ENCODE results near the gene HPCA. TPM values are rescaled to one million over a fixed set of nuclear protein-coding genes. Genes with fewer than 3 reads are reported as not detected.

HPCA gene
- total RNA-seq, 1 experiment from 2014 or later = not detected

DNA sequence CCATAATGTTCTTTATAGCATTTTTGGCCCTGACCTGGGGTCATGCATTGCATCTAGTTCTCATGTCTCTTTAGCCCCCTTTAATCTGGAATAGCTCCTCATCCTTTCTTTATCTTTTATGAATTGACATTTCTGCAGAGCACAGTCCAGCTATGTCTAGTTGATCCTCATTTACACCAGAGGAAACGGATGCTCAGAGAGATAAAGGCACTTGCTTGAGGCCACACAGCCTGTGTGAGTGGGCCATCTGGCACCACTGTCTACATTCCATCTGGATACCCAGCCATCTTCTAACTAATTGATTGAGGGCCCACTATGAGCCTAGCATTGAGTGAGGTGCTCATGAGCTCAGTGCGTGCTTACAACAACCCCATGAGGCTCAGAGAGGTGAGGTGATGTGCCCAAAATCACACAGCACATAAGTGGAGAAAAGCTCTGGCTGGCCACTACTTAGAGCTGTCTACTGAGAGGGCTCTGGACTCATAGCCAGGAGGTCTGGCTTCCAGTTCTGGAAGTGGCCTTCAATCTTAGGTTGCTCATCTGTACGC is 3.5 kb downstream of the HPCA start:
- no peak for DNase-seq (ENCODE audit: low spot score)

- DNase-seq (ENCODE audit: low spot score) = no peak
Measured at GRCh38 chr1:32890516-32891240, 4.4 kb downstream of the HPCA start.

GRCh38 chr1:32891241-32891570 is 4.9 kb downstream of the HPCA start:
- no peak for DNase-seq (ENCODE audit: low spot score)

DNA sequence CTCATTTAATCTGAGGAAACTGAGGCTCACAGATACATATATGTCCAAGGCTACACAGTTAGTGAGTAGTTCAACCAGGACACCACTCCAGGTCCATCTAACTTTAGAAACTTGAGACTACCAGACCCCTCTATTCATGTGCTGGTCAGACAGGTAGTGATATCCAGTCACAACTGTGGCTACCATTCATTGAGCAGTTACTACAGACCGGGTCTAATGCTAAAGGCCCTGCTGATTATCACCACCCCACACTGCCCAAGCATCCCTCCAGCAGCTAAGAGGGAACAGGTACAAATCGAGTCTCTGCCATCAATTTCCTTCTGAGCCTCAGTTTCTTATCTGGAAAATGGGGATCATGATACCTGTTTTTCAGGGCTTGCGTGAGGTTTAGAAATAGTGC is 5.3 kb downstream of the HPCA start:
- no peak for DNase-seq (ENCODE audit: low spot score)

GRCh38 chr1:32892368-32893197 is 6.3 kb downstream of the HPCA start:
- DNase-seq (ENCODE audit: low spot score) = no peak

DNA sequence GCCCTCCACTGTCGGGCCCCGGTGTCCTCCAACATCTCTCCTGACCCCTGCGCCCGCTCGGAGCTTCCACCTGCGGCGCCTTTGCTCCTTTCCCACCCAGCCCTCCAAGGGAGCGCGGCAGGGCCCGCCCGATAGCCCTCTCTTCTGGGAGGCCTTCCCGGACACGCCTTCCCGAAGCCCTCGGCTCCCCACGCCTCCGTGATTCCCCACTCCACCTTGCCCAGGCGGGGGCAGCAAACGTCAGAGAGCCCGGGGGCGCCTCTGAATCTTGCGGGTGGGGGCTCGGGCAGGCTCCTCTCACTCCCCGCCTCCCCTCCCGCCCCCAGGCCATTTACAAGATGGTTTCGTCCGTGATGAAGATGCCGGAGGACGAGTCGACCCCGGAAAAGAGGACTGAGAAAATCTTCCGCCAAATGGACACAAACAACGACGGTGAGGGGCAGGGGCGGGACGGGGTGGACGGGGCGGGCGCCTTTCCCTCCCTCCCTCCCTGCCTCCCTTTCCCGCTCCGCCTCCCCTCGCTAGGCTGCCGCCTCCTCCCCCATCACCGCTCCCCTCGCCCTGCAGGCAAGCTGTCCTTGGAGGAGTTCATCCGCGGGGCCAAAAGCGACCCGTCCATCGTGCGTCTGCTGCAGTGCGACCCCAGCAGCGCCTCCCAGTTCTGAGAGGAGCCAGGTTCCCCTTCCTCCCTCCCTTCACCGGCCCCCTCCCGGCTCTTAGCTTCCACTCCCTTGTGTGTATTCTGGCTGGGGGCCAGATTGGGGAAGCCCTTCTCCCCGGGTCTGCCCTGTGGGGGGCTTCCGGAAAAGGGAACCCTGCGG is 7.1 kb downstream of the HPCA start:
- DNase-seq (ENCODE audit: low spot score) = no peak

GRCh38 chr1:32894019-32894600 is 7.8 kb downstream of the HPCA start:
- DNase-seq (ENCODE audit: low spot score) = no peak

DNA sequence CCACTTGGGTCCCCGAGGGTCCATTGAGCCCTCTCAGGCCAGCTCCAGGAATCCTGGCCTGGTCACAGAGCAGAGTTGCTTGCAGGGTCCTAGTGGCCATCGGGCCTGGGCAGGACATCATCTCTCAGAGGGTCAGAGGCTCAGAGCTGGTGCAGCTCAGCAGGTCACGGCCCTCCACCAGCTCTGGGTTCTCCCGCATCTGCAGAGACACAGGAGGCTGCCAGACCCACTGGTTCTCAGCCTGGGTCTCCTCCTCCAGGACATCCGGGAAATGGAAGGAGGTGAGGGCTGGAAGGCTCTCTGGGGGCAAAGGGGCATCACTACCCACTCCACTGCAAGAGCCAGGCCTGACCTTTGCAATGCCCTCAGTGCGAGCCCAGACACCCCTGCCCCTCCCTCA is 8.4 kb downstream of the HPCA start:
- DNase-seq (ENCODE audit: low spot score) = no peak

DNA sequence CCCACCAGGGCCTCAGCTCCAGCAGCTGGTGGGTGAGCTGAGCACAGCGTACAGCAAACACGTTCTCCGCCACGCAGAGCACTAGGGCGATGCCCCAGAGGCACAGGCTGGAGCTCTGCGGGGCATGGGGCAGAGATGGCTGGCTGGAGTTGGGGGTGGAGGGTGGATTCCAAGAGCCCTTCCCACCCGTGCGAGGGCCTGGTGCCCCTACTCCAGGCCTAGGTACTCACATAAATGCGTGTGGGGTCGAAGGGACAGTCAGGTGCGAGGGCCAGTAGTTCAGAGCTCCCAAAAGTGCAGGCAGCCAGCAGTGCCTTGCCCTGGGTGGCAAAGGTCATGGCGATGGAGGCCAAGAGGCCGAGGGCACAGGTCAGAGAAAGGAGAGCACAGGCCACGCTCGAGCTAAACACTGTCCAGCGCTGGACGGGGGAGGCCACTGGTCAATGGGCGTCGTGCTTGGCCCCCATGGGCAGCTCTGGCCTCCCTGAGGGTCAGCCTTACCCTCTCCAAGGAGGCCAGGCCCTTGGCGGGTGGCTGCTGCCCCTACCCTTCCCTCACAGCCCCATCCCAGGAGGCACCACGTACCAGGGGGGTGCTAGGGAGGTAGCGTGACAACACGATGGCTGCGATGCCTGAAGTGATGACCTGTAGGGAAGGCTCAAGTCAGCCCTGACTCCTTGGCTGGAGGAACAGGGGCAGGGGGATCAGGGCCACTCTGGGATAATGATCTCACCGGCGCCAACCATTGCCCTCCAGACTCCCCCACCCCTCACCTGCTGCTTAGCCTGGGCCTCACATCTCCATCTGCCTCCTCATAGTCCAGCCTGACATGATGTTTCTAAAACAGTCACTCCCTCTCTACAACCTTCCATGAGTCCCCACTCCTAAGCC is 9.3 kb downstream of the HPCA start:
- DNase-seq (ENCODE audit: low spot score) = no peak

DNA sequence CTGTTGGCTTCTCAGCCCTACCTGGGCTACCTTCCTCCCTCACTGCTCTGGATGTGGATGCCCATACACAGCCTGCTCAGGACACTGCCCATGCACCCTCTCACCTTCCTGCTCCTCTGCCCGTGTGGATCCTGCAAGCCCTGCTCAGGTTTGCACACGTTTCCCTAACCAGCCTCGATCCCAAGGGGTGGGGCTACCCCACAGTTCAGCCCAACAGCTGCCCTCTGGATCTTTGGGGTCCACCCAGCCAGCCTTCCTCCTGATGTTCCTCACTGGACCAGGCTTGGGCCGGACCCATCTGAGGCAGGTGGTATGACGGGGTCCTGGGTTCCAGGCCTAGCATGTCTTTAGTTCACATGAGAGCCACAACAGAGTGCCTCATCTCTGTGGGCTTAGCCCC is 10.2 kb downstream of the HPCA start:
- no peak for DNase-seq (ENCODE audit: low spot score)

DNA sequence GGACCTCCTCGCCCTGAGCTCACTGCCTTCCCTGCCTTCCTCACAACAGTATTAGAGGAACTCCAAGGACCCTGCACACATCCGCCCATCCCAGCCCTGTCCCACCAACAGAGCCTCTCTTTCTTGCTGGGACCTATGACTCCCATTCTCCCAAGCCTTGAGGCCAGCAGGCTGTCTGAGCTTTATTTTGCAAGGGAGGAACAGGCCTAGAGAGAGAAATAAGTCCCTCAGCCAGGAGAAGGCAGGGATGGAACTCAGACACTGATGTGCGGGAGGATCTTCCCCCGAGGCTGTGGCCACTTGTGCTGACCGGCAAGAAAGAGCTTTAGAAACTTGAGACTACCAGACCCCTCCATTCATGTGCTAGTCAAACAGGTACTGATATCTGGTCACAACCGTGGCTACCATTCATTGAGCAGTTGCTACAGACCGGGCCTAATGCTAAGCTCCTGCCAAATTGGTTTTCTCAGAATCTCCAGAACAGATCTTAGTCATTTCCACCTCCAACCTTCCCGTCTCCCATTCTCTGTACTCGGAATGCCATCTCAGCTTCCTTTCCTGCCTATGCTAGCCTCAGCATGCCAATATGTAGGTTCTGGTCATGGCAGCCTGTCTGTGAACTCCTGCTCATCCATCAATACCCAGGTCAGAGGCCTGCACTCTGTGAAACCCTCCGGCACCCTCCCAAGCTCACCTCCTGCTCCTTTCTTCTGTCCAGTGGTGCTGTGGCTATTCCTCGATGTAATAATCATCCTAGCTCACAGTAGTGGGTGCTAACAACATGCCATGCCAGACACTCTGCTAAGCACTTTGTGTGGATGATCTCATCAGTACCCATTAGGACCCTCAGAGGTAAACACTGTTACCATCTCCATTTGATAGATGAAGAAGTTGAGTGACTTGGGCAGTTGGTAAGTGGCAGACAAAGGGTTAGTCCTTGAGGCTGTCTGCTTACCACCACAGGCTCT is 11.1 kb downstream of the HPCA start:
- no peak for DNase-seq (ENCODE audit: low spot score)

GRCh38 chr1:32898056-32898455 is 11.8 kb downstream of the HPCA start:
- DNase-seq (ENCODE audit: low spot score) = no peak

DNA sequence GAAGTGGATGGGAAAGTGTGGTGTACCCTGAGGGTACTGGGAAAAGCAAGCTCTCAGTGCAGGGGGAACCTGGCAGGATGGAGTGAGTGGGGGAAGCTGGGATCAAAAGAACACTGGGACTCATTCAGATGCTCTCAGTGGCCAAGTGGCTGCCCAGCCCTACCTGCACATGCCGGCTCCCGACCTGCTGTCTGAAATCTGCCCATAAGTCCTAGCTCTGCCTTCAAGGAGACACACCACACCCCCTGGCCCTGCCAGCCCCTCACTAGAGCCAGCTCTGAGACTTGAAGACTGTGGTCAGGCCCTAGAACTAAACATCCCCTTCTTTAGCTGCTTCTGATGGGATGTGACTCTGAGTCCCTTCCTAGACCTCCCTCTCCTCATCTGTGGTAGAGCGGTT is 12.7 kb downstream of the HPCA start:
- DNase-seq (ENCODE audit: low spot score) = no peak

- no peak for DNase-seq (ENCODE audit: low spot score)
Measured at GRCh38 chr1:32899586-32900296, 13.4 kb downstream of the HPCA start.

DNA sequence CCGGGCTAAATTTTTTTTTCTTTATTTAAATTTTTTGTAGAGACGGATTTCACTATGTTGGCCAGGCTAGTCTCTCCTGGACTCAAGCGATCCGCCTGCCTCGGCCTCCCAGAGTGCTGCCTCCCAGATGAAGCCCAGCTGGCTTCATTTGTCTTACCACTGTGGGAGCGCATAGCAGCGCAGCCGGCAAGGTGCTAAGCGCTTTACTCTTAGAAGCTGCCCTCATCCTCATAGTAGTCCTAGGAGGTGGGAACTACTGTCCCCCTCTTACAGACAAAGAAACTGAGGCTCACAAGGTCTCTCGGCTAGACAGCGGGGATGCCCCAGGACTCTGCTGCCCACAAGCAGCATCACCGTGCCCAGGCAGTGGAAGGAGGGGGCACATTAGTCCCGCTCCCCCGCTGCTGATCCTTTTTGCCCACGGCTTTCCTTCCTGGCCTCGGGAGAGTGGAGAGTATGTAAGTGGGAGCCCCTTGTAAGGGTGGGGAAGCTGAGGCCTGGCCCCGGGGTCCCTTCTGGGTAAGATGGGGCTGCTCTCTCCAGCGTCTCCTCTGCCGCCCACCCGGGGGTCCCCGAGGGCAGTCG is 14.2 kb downstream of the HPCA start:
- no peak for DNase-seq (ENCODE audit: low spot score)

GRCh38 chr1:32900956-32901822 is 14.9 kb downstream of the HPCA start, which contains the start of gene TMEM54:
TSS of gene TMEM54 (minus strand) at chr1:32901389. CDS start at chr1:32901238, 151 bp downstream.
- no peak for DNase-seq (ENCODE audit: low spot score)

GRCh38 chr1:32901823-32902534 is 15.7 kb downstream of the HPCA start:
- no peak for DNase-seq (ENCODE audit: low spot score)
